Naive B cell (primary cell): ENCODE measurements around the gene GRB7. TPM values are rescaled to one million over a fixed set of nuclear protein-coding genes. Genes with fewer than 3 reads are reported as not detected.

ENCODE experiments used
- polyA plus RNA-seq, 6 donors: library from polyadenylated mRNA; unstranded; fragments of 300-500 nt; fragmentation: Illumina TruSeq; gene quantifications; one replicate each; pipeline ENCODE4 v1.2.3, GENCODE V29; 2021; ENCODE audit warnings: low read depth in 6 of 6

Gene GRB7
- polyA plus RNA-seq, 6 donors from 2014 or later = 0.23 to 0.65 (median 0.29) TPM; not detected in 3

Other genes starting within 250 kb of the GRB7 start
- gene NEUROD2, start 130.0 kb upstream of the GRB7 start, polyA plus RNA-seq = under 1 TPM in 1 of 6 donors, not detected in 5; 0.09 TPM
- under 1 TPM in 1 of 6 donors, not detected in 5; 0.12 TPM for gene PPP1R1B, start 111.0 kb upstream of the GRB7 start, polyA plus RNA-seq
- gene STARD3, start 100.8 kb upstream of the GRB7 start, polyA plus RNA-seq = 10 to 100 TPM; 30.7 to 53.7 (median 42.0) TPM
- under 1 TPM in 3 of 6 donors, not detected in 3; 0.12 to 0.25 (median 0.24) TPM for gene TCAP, start 72.6 kb upstream of the GRB7 start, polyA plus RNA-seq
- not detected for gene PNMT, start 69.5 kb upstream of the GRB7 start, polyA plus RNA-seq
- gene PGAP3, start 49.9 kb upstream of the GRB7 start, polyA plus RNA-seq = 10 to 100 TPM in 2 of 6 donors, 1 to 10 TPM in 4; 7.2 to 18.2 (median 9.1) TPM
- gene ERBB2, start 37.9 kb upstream of the GRB7 start, polyA plus RNA-seq = 1 to 10 TPM in 3 of 6 donors, under 1 TPM in 3; 0.20 to 3.0 (median 1.1) TPM
- gene MIEN1, start 7.4 kb upstream of the GRB7 start, polyA plus RNA-seq = 100 to 1,000 TPM in 5 of 6 donors, 10 to 100 TPM in 1; 99.3 to 135 (median 123) TPM
- 100 to 1,000 TPM in 1 of 6 donors, 10 to 100 TPM in 4, under 1 TPM in 1; 0.75 to 127 (median 39.8) TPM for gene IKZF3, start 126.4 kb downstream of the GRB7 start, polyA plus RNA-seq
- under 1 TPM in 5 of 6 donors, not detected in 1; 0.16 to 0.80 (median 0.38) TPM for gene ZPBP2, start 130.3 kb downstream of the GRB7 start, polyA plus RNA-seq
- 1 to 10 TPM in 1 of 6 donors, under 1 TPM in 3, not detected in 2; 0.15 to 2.0 (median 0.31) TPM for gene GSDMB, start 180.7 kb downstream of the GRB7 start, polyA plus RNA-seq
- gene ORMDL3, start 189.7 kb downstream of the GRB7 start, polyA plus RNA-seq = 100 to 1,000 TPM in 3 of 6 donors, 10 to 100 TPM in 3; 71.8 to 181 (median 95.9) TPM
- gene LRRC3C, start 189.8 kb downstream of the GRB7 start, polyA plus RNA-seq = not detected
- under 1 TPM in 2 of 6 donors, not detected in 4; 0.19 to 0.21 TPM for gene GSDMA, start 225.1 kb downstream of the GRB7 start, polyA plus RNA-seq
- gene PSMD3, start 242.9 kb downstream of the GRB7 start, polyA plus RNA-seq = 10 to 100 TPM; 48.1 to 62.4 (median 52.3) TPM